RPMI7951 (cell line): ENCODE data around the gene TANGO2. TPM values are rescaled to one million over a fixed set of nuclear protein-coding genes. Genes with fewer than 3 reads are reported as not detected.

Source experiments
- DNase-seq: peaks from one replicate; pipeline ENCODE4 v3.0.0-alpha.2; 2012; ENCODE audit warnings: low read depth
- total RNA-seq: library from RNA; depleted of rRNA; stranded (reverse); fragments of >200 nt; shearing (Covaris generic); gene quantifications from 2 replicates; pipeline ENCODE4 v1.2.3, GENCODE V29; 2014

Gene TANGO2
- total RNA-seq, 1 experiment from 2014 or later = 14.9 TPM

- DNase-seq = no peak
Measured at GRCh38 chr22:20026204-20026908, 5.4 kb downstream of the TANGO2 start.

DNA sequence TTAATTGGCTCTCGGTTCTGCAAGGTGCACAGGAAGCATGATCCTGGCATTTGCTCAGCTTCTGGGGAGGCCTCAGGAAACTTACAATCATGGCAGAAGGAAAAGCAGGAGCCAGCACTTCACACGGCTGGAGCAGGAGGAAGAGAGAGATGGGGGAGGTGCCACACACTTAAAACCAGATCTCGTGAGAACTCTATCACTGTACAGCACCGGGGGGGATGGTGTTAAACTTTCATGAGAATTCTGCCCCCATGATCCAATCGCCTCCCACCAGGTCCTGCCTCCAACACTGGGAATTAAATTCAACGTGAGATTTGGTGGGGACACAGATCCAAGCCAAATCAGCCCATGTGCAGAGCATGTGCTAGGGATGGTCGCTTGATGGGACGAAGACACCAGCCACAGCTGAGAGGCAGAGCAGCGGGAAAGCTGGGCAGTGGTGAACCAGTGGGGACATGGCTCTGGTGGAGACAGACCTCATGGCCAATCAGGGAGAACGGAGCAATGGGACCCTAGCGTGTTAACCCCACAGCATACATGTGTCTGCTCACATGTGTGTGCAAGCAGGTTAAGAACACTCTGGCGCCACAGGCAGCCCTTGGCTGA, 6.2 kb downstream of the TANGO2 start:
- no peak for DNase-seq

GRCh38 chr22:20027966-20028854, 7.3 kb downstream of the TANGO2 start:
- peak; percentile 13 for DNase-seq

DNA sequence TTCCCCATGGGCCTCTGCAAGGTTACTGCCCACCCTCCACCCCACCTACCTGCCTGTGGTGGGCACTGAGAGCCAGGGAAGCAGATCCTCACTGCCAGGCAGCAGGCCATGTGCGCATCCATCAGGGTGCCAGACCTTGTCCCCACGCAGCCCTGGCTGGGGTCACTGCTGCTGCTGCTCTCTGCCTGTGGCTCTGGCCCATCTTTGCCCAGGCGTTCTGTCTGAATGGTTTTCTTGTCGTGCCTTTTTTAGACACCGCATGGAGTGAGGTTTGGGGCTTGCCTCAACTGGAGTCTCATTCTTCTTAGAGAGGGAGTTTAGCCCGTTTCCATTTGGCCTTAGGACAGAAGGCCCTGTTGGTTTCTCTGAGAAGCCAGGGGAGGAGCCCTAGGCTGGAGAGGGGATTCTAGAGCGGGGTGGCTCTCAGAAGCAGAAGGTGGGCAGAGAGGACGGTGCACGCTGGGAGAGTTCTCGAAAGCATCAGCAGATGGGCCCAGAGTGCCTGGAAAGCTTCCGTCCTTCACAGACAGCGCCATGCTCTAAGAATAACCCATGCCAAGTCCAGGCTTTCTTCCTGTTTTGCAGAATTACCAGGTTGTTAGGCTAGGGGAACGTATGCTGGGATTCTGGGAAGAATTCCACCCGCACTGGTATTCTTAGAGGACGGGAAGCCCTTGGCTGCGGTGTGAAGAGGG, 8.1 kb downstream of the TANGO2 start:
- no peak for DNase-seq

DNA sequence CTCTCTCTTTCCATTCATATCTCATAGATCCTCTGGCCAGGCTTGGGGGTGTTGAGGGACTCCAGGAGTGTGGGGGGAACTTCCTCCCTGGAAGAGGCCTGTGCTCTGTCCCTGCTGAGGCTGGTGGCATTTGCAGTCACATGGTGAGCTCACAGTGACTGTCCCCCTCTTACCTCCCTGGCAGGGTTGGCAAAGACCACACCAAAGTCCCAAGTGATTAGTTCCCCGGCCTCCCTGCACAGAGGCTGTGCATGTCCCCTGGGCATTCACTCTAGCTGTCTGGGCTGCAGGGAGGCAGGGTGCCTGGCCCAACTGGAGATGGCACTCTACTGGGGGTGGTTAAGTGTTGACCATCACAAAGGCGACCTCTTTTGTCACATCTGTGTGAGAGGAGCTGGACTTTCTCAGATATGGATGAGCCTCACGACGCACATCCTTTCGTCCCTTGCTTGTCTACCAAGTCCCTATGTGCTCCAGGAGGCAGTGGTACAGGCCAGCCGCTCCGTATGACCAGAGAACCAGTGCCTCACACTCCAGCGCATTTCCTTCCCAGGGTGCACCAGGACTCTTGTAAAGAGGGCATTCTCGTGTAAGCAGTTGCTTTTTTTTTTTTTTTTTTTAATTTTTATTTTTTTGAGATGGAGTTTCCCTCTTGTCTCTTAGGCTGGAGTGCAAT, 8.8 kb downstream of the TANGO2 start:
- DNase-seq = no peak

DNA sequence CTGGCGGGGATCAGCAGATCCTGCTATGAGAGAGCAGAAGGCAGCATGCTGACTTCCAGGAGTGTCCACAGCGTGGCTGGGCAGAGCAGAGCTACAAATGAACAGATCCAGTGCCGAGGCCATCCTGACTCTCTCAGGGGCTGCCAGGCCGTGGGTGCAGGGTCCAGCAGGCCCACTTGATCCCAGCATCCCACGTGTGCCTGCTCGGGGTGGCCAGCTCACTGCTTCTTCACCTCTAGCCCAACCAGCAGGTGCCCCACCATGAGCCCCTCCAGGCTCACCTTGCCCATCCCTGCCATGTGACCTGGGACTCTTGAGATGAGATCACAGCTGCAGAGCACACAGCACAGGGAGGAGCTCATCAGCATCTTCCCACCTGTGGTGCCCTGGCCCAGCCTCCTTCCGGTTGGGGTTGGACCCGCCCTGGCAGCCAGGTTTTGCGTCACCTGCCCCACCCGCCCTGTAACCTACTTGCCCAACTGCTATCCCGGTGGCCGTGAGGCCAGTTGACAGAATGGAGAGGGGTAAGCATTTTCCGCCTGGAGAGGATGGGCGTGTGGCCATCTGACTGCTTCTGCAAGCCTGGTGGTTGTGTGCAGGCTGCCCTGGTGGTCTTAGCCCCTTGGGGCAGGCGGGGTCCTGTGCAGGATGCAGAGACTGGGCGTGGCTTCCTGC, 11.0 kb downstream of the TANGO2 start:
- DNase-seq = no peak

DNA sequence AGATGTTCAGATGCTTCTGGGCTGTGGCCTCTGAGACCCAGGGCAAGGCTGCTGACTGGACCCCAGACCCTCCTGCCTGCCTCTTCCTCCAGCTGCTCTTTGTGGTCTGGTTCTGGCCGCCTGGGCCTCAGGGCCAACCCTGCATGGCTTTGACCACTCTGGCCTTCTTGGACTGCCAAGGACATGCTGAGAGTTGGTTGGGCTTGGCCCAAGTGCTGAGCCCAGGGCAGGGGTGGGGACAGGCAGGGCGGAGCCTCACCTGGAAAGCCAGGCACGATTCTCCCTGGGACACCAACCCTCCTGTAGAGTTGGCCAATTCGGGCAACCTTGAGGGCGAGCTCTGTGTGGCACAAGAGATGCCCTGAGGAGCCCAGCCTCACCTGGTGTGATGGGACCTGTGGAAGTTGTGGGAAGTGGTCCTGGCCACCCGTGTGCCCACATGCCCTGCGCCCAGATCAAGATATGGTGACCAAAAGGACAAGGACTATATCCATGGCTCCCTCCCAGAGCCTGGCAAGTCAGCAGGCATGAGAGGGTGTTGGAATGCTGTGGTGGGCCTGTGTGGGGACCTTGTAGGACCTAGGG, 11.6 kb downstream of the TANGO2 start:
- DNase-seq = no peak

DNA sequence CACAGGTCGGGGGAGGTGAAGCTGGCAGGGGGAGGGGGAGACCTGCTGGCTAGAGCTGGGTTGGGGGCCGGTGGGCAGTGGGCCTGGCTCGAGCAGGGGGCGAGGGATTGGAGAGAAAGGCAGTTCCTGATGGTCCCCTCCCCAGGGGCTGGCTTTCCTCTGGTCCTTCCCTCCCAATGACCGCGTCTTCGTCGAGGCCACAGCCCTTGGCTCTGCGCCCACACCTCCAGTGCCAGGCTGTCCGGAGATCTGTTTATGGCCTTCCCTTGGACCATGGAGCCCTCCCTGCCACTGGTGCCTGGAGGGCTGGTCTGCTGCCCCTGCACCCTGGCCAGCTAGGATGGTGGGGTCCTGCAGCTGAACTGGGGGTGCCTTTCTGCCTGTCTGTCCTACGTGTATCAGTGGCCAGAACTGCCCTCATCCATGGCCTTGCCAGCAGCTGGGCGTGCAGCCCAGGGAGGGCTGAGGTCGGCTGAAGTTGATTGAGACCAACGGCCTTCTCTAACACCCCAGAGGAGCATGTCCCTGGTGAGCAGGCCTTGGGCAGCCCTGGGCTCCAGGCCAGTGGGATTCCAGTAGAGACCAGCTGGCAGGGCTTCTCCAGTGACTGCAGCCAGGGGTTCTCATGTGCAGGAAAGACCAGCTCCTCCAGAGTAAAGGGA, 12.3 kb downstream of the TANGO2 start:
- no peak for DNase-seq

DNA sequence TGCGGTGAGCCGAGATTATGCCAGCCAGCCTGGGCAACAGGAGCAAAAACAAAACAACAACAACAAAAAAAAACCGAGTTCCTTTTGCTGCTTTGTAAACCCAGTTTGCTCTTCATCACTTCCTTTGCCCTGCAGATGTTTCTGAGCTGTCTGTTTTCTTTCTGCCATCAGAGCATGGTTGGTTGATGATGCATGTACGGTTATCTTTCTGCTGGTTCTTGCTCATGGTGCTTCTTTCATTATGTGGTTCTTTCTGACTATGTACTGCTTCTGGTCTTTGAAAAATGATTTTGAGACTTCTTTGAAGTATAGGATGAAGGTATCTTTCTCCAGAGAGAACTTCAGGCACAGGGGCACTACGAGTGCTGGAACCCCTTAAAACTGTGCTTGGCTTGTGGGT, 13.2 kb downstream of the TANGO2 start:
- no peak for DNase-seq

- no peak for DNase-seq
Measured at GRCh38 chr22:20035375-20036083, 14.6 kb downstream of the TANGO2 start.

GRCh38 chr22:20036084-20036482, 15.2 kb downstream of the TANGO2 start:
- DNase-seq = no peak

GRCh38 chr22:20036535-20037392, 15.9 kb downstream of the TANGO2 start:
- no peak for DNase-seq

DNA sequence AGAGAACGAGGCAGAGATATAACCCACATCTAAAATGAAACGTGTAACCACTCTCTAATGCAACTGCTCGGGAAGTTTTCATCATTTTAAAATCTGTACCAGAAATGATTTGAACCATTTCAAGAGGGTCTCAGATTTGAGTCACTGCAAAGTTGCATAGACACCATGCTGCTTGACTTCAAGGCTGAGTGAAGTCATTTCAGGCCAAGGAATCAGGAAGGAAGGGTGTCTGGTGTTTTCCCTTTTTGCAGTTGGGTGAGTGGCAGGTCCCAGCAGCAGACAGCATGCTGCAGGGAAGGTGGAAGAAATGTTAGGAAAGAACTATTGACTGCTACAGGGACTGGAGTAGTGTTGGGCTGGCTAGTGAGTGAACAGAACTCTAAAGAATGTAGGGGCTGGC, 16.5 kb downstream of the TANGO2 start:
- no peak for DNase-seq

GRCh38 chr22:20038574-20038973, 17.7 kb downstream of the TANGO2 start:
- DNase-seq = no peak

DNA sequence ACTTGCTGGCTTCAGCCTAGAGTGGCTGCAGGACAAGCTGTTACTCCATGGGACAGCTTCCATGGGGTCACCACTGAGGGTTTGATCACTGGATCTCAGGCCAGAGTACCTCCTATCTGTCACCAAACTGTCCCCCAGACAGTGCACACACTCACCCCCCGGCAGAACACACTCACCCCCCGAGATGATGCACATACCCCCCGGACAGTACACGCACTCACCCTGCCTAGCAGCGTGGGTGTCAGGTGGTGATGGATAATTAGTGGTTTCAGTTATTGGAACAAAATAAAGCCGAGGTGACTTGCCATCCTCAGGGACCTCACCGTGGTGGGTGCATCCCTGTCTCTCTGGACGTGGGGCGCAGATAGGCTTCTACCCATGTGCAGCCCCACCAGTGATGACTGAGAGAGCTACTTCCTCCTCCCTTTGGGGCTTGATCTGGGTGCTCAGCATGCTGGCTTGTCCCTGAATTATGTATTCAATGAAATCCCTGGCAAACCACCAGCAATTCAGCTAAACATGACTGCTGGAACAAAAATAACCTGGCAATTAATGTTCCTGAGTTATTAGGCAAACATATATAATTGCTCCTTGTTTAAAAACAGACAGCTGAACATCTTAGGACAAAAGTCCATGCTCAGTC, 18.9 kb downstream of the TANGO2 start:
- DNase-seq = no peak

GRCh38 chr22:20040327-20041200, 19.7 kb downstream of the TANGO2 start:
- no peak for DNase-seq
